GM23338 (cell line): ENCODE results near the gene LSM5. TPM values are rescaled to one million over a fixed set of nuclear protein-coding genes. Genes with fewer than 3 reads are reported as not detected.
A peak's percentile ranks its signal among the peaks of the same experiment; 100 is the strongest.

Experiments
- ATAC-seq: fragments of 200-7000 bp; cut with Tn5 transposase; 3 replicates; pipeline ENCODE4 v1.9.1; 2020
- DNase-seq: peaks from one replicate; pipeline ENCODE4 v3.0.0-alpha.2; 2015; ENCODE audit warnings: low spot score
- H2AFZ ChIP-seq: fragments of 200-600 bp; sonication (generic); 2 replicates; pipeline ENCODE4 v1.8.0; 2016; ENCODE audit warnings: antibody characterized with exemption, mild to moderate bottlenecking, moderate library complexity
- H3F3A ChIP-seq: fragments of 200-600 bp; sonication (generic); replicated peaks from 2 replicates; pipeline ENCODE4 v1.8.0; 2017; ENCODE audit warnings: antibody characterized with exemption, mixed run types, low read depth
- H3K27ac ChIP-seq: fragments of 200-600 bp; sonication (generic); 2 replicates; pipeline ENCODE4 v1.6.1; 2016; ENCODE audit warnings: low read depth
- H3K27me3 ChIP-seq: fragments of 200-600 bp; sonication (generic); 2 replicates; pipeline ENCODE4 v1.8.0; 2016; ENCODE audit warnings: mild to moderate bottlenecking, mixed run types, moderate library complexity; ENCODE audit not compliant: insufficient read depth
- H3K36me3 ChIP-seq: fragments of 200-600 bp; sonication (generic); 2 replicates; pipeline ENCODE4 v1.8.0; 2016; ENCODE audit warnings: mild to moderate bottlenecking; ENCODE audit not compliant: insufficient read depth
- H3K4me1 ChIP-seq: fragments of 200-600 bp; sonication (generic); 2 replicates; pipeline ENCODE4 v1.8.0; 2016; ENCODE audit warnings: mild to moderate bottlenecking, moderate library complexity; ENCODE audit not compliant: insufficient read depth
- H3K4me2 ChIP-seq: fragments of 200-600 bp; sonication (generic); 2 replicates; pipeline ENCODE4 v1.7.1; 2017; ENCODE audit warnings: mixed run types
- H3K4me3 ChIP-seq: fragments of 200-600 bp; sonication (generic); 2 replicates; pipeline ENCODE4 v1.6.1; 2016; ENCODE audit warnings: mixed run types
- H3K79me2 ChIP-seq: fragments of 200-600 bp; sonication (generic); replicated peaks from 2 replicates; pipeline ENCODE4 v1.8.0; 2017; ENCODE audit warnings: mild to moderate bottlenecking; ENCODE audit not compliant: insufficient read depth
- H3K9me2 ChIP-seq: fragments of 200-600 bp; sonication (generic); 2 replicates; pipeline ENCODE4 v1.8.0; 2017; ENCODE audit not compliant: insufficient read depth
- H4K20me1 ChIP-seq: fragments of 200-600 bp; sonication (generic); replicated peaks from 2 replicates; pipeline ENCODE4 v1.8.0; 2017; ENCODE audit warnings: mild to moderate bottlenecking; ENCODE audit not compliant: insufficient read depth
- H3K27ac Mint-ChIP-seq: 2 replicates; pipeline ENCODE4 v1.8.0; 2020; ENCODE audit warnings: inconsistent platforms, mild to moderate bottlenecking, moderate library complexity, mixed read lengths
- H3K27me3 Mint-ChIP-seq: 3 replicates; pipeline ENCODE4 v1.8.0; 2022; ENCODE audit warnings: low read depth, mild to moderate bottlenecking, moderate library complexity, mixed read lengths, inconsistent platforms; ENCODE audit not compliant: insufficient read depth, poor library complexity
- H3K36me3 Mint-ChIP-seq: 3 replicates; pipeline ENCODE4 v1.8.0; 2021; ENCODE audit warnings: low read depth, mild to moderate bottlenecking, inconsistent platforms, moderate library complexity, mixed read lengths
- H3K4me1 Mint-ChIP-seq: 3 replicates; pipeline ENCODE4 v1.8.0; 2020; ENCODE audit warnings: mild to moderate bottlenecking, inconsistent platforms, mixed read lengths
- H3K4me3 Mint-ChIP-seq: 3 replicates; pipeline ENCODE4 v1.8.0; 2021; ENCODE audit warnings: moderate library complexity, mild to moderate bottlenecking, inconsistent platforms, mixed read lengths
- H3K9me3 Mint-ChIP-seq: 3 replicates; pipeline ENCODE4 v1.8.0; 2020; ENCODE audit warnings: moderate library complexity, mild to moderate bottlenecking, inconsistent platforms, mixed read lengths
- CREB1 ChIP-seq: fragments of 250-450 bp; sonication (Bioruptor Pico); IDR thresholded peaks from 2 replicates; pipeline ENCODE4 v1.5.0; 2020; ENCODE audit warnings: low read depth, mild to moderate bottlenecking, moderate library complexity
- CTCF ChIP-seq, 2 experiments: fragments of 200-600 bp in 1 of 2; sonication (generic) in 1 of 2; conservative IDR thresholded peaks; 2 replicates each; pipeline versions ENCODE4 v1.5.1 to v1.6.1; 2016 to 2017; ENCODE audit warnings: antibody characterized with exemption in 2 of 2, low read depth in 2 of 2, mild to moderate bottlenecking in 2 of 2, moderate library complexity in 1 of 2
- EZH2 ChIP-seq: fragments of 200-600 bp; sonication (generic); IDR thresholded peaks from one replicate; pipeline ENCODE4 v1.8.0; 2017; ENCODE audit warnings: antibody characterized with exemption, mild to moderate bottlenecking, low read depth; ENCODE audit not compliant: unreplicated experiment
- EZH2phosphoT487 ChIP-seq: fragments of 200-600 bp; sonication (generic); IDR thresholded peaks from one replicate; pipeline ENCODE4 v1.8.1; 2018; ENCODE audit warnings: antibody characterized with exemption; ENCODE audit not compliant: unreplicated experiment
- JUNB ChIP-seq: IDR thresholded peaks from one replicate; pipeline ENCODE4 v1.6.1; 2016; ENCODE audit warnings: antibody characterized with exemption; ENCODE audit not compliant: unreplicated experiment
- NANOG ChIP-seq: IDR thresholded peaks from 2 replicates; pipeline ENCODE4 v1.6.1; 2016; ENCODE audit warnings: antibody characterized with exemption, borderline replicate concordance
- POLR2AphosphoS5 ChIP-seq: IDR thresholded peaks from 2 replicates; pipeline ENCODE4 v1.6.1; 2016; ENCODE audit warnings: antibody characterized with exemption, low read depth
- STAT1 ChIP-seq: IDR thresholded peaks from one replicate; pipeline ENCODE4 v1.6.1; 2016; ENCODE audit warnings: antibody characterized with exemption; ENCODE audit not compliant: unreplicated experiment
- ZNF114 ChIP-seq: fragments of 250-450 bp; sonication (Bioruptor Pico); IDR thresholded peaks from 2 replicates; pipeline ENCODE4 v1.5.0; 2020; ENCODE audit warnings: mild to moderate bottlenecking, moderate library complexity
- ZNF331 ChIP-seq: fragments of 250-450 bp; sonication (Bioruptor Pico); IDR thresholded peaks from 2 replicates; pipeline ENCODE4 v1.5.0; 2020; ENCODE audit warnings: low read depth, mild to moderate bottlenecking, moderate library complexity
- ZNF462 ChIP-seq: fragments of 250-450 bp; sonication (Bioruptor Pico); IDR thresholded peaks from 2 replicates; pipeline ENCODE4 v1.5.0; 2020; ENCODE audit warnings: mild to moderate bottlenecking, moderate library complexity
- polyA plus RNA-seq: library from polyadenylated mRNA; unstranded; fragments of >200 nt; fragmentation: Nextera tagmentation; extraction: Ambion mirVana; gene quantifications from 2 replicates; pipeline ENCODE4 v1.2.1, GENCODE V29; 2016
- total RNA-seq: library from RNA; depleted of rRNA; stranded (reverse); fragments of >200 nt; shearing (Covaris generic); gene quantifications from 2 replicates; pipeline ENCODE4 v1.2.3, GENCODE V29; 2014
- TF ChIP-seq, protein P1 (sequence below): IDR thresholded peaks from one replicate; pipeline ENCODE4 v1.6.1; 2018; ENCODE audit warnings: antibody characterized with exemption; ENCODE audit not compliant: unreplicated experiment
- TF ChIP-seq, protein P2 (sequence below): IDR thresholded peaks from 2 replicates; pipeline ENCODE4 v1.6.1; 2016; ENCODE audit warnings: antibody characterized with exemption

LSM5 gene
- total and polyA plus RNA-seq, 2 experiments from 2014 or later: 56.6 to 469 TPM

- peaks cover 15% of the 10 kb centered on the region for H3K27me3 Mint-ChIP-seq
- Histone ChIP-seq H3K27ac (no peak overlapping the region), H3K4me2 (peak overlapping the region; percentile 56; the same call in 1 of the 2 replicates), H3F3A (no peaks in the 10 kb centered on the region), H3K79me2 (peaks cover 88% of the 10 kb centered on the region), H3K27me3 (no peaks in the 10 kb centered on the region), H3K4me1 (peaks cover 46% of the 10 kb centered on the region), H3K36me3 (peaks cover 18% of the 10 kb centered on the region), H4K20me1 (peaks cover 15% of the 10 kb centered on the region), H2AFZ (no peak overlapping the region), H3K9me2 (no peaks in the 10 kb centered on the region), H3K4me3 (no peak overlapping the region)
- no peak overlapping the region; the same call in 1 of the 2 replicates for H3K27ac Mint-ChIP-seq
- H3K4me1 Mint-ChIP-seq: peaks cover 44% of the 10 kb centered on the region
- no peak for TF ChIP-seq EZH2
- TF ChIP-seq STAT1: no peak
- TF ChIP-seq, protein P1, sequence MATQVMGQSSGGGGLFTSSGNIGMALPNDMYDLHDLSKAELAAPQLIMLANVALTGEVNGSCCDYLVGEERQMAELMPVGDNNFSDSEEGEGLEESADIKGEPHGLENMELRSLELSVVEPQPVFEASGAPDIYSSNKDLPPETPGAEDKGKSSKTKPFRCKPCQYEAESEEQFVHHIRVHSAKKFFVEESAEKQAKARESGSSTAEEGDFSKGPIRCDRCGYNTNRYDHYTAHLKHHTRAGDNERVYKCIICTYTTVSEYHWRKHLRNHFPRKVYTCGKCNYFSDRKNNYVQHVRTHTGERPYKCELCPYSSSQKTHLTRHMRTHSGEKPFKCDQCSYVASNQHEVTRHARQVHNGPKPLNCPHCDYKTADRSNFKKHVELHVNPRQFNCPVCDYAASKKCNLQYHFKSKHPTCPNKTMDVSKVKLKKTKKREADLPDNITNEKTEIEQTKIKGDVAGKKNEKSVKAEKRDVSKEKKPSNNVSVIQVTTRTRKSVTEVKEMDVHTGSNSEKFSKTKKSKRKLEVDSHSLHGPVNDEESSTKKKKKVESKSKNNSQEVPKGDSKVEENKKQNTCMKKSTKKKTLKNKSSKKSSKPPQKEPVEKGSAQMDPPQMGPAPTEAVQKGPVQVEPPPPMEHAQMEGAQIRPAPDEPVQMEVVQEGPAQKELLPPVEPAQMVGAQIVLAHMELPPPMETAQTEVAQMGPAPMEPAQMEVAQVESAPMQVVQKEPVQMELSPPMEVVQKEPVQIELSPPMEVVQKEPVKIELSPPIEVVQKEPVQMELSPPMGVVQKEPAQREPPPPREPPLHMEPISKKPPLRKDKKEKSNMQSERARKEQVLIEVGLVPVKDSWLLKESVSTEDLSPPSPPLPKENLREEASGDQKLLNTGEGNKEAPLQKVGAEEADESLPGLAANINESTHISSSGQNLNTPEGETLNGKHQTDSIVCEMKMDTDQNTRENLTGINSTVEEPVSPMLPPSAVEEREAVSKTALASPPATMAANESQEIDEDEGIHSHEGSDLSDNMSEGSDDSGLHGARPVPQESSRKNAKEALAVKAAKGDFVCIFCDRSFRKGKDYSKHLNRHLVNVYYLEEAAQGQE: no peak
- TF ChIP-seq JUNB: no peak
- TF ChIP-seq ZNF462 (CRISPR knock-in tag): no peak
- no peak for TF ChIP-seq CTCF (conservative IDR thresholded peaks at IDR 0.05; ENCODE audit: low read depth in 2 of 2)
- no peak for TF ChIP-seq ZNF331
- no peak for TF ChIP-seq CREB1 (CRISPR knock-in tag)
- no peak for TF ChIP-seq EZH2phosphoT487
- TF ChIP-seq, protein P2, sequence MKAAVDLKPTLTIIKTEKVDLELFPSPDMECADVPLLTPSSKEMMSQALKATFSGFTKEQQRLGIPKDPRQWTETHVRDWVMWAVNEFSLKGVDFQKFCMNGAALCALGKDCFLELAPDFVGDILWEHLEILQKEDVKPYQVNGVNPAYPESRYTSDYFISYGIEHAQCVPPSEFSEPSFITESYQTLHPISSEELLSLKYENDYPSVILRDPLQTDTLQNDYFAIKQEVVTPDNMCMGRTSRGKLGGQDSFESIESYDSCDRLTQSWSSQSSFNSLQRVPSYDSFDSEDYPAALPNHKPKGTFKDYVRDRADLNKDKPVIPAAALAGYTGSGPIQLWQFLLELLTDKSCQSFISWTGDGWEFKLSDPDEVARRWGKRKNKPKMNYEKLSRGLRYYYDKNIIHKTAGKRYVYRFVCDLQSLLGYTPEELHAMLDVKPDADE: no peak
- TF ChIP-seq ZNF114 (CRISPR knock-in tag): no peak
- no peak for TF ChIP-seq NANOG
- TF ChIP-seq POLR2AphosphoS5: no peak
- ATAC-seq (no peak), DNase-seq (no peak)
- no peak overlapping the region for H3K4me3 Mint-ChIP-seq
- peaks cover 48% of the 10 kb centered on the region for H3K36me3 Mint-ChIP-seq
- H3K9me3 Mint-ChIP-seq: peaks cover 35% of the 10 kb centered on the region
Measured at GRCh38 chr7:32524631-32525030, 34.5 kb upstream of the LSM5 start.
